HG03342 (cell line): Measurements from ENCODE around the gene DOCK3.
"Not testable (repeated sequence)": the region's sequence is repeated elsewhere in the genome, so short reads cannot be mapped to it uniquely, and the experiment has no call there.

Experiments
- ATAC-seq: cut with Tn5 transposase; IDR thresholded peaks from one replicate; pipeline ENCODE4 v1.9.1; 2021; ENCODE audit warnings: mild to moderate bottlenecking, moderate library complexity; ENCODE audit not compliant: unreplicated experiment

Gene DOCK3

GRCh38 chr3:51186446-51186845, 511.7 kb downstream of the DOCK3 start:
- not testable (repeated sequence) for ATAC-seq

GRCh38 chr3:51190199-51190598, 515.5 kb downstream of the DOCK3 start:
- no peak for ATAC-seq

- ATAC-seq: no peak
Observed at GRCh38 chr3:51190827-51191226, 516.1 kb downstream of the DOCK3 start.

GRCh38 chr3:51191768-51192167, 517.0 kb downstream of the DOCK3 start:
- ATAC-seq: no peak

GRCh38 chr3:51198477-51198876, 523.8 kb downstream of the DOCK3 start:
- ATAC-seq: no peak

GRCh38 chr3:51199296-51199695, 524.6 kb downstream of the DOCK3 start:
- not testable (repeated sequence) for ATAC-seq

GRCh38 chr3:51216291-51216690, 541.6 kb downstream of the DOCK3 start:
- ATAC-seq: no peak

GRCh38 chr3:51221959-51222358, 547.2 kb downstream of the DOCK3 start:
- no peak for ATAC-seq

GRCh38 chr3:51224283-51224682, 549.6 kb downstream of the DOCK3 start:
- ATAC-seq: no peak

- ATAC-seq: no peak
Observed at GRCh38 chr3:51224843-51225242, 550.1 kb downstream of the DOCK3 start.

- no peak for ATAC-seq
Observed at GRCh38 chr3:51242939-51243338, 568.2 kb downstream of the DOCK3 start.

- no peak for ATAC-seq
Observed at GRCh38 chr3:51243924-51244323, 569.2 kb downstream of the DOCK3 start.

GRCh38 chr3:51245867-51246266, 571.1 kb downstream of the DOCK3 start:
- ATAC-seq: no peak

- no peak for ATAC-seq
Observed at GRCh38 chr3:51257870-51258269, 583.1 kb downstream of the DOCK3 start.

GRCh38 chr3:51264166-51264565, 589.4 kb downstream of the DOCK3 start:
- ATAC-seq: not testable (repeated sequence)

- no peak for ATAC-seq
Observed at GRCh38 chr3:51268132-51268531, 593.4 kb downstream of the DOCK3 start.

- ATAC-seq: no peak
Observed at GRCh38 chr3:51269466-51269865, 594.7 kb downstream of the DOCK3 start.

GRCh38 chr3:51270559-51270958, 595.8 kb downstream of the DOCK3 start:
- no peak for ATAC-seq

- no peak for ATAC-seq
Observed at GRCh38 chr3:51271172-51271571, 596.4 kb downstream of the DOCK3 start.

- ATAC-seq: no peak
Observed at GRCh38 chr3:51274052-51274451, 599.3 kb downstream of the DOCK3 start.

GRCh38 chr3:51275111-51275805, 600.5 kb downstream of the DOCK3 start:
- no peak for ATAC-seq

GRCh38 chr3:51276046-51276445, 601.3 kb downstream of the DOCK3 start:
- no peak for ATAC-seq

GRCh38 chr3:51279448-51279847, 604.7 kb downstream of the DOCK3 start:
- no peak for ATAC-seq
